Fibroblast of lung (primary cell): ENCODE measurements around the gene GALNT2. TPM values are rescaled to one million over a fixed set of nuclear protein-coding genes. Genes with fewer than 3 reads are reported as not detected.

Source experiments
- DNase-seq, 2 donors: peaks; one replicate each; pipeline versions ENCODE4 v3.0.0 to v3.0.0-alpha.2; 2010; ENCODE audit warnings: low read depth in 2 of 2
- H2AFZ ChIP-seq: 2 replicates; pipeline ENCODE4 v1.5.1; 2012; ENCODE audit warnings: low read length, control low read depth, inconsistent platforms
- H3K27ac ChIP-seq: 2 replicates; pipeline ENCODE4 v1.5.1; 2011; ENCODE audit warnings: low read length, control low read depth; ENCODE audit not compliant: insufficient read depth
- H3K27me3 ChIP-seq: 2 replicates; pipeline ENCODE4 v1.5.1; 2011; ENCODE audit warnings: mild to moderate bottlenecking, low read length; ENCODE audit not compliant: control insufficient read depth, insufficient read depth
- H3K36me3 ChIP-seq: 2 replicates; pipeline ENCODE4 v1.5.1; 2011; ENCODE audit warnings: low read length; ENCODE audit not compliant: control insufficient read depth, insufficient read depth
- H3K4me1 ChIP-seq: 2 replicates; pipeline ENCODE4 v1.5.1; 2011; ENCODE audit warnings: low read length; ENCODE audit not compliant: control insufficient read depth, insufficient read depth; ENCODE audit errors: extremely low read depth
- H3K4me2 ChIP-seq: 2 replicates; pipeline ENCODE4 v1.5.1; 2011; ENCODE audit warnings: low read length, control low read depth; ENCODE audit not compliant: insufficient read depth; ENCODE audit errors: extremely low read depth
- H3K4me3 ChIP-seq, 4 experiments: fragments of 200-600 bp in 1 of 4; sonication (generic) in 1 of 4; replicated peaks in 1 of 4; 2 replicates each; pipeline ENCODE4 v1.5.1; 2011 to 2016; ENCODE audit warnings: low read length in 4 of 4, low read depth in 3 of 4, mild to moderate bottlenecking in 3 of 4, control low read depth in 2 of 4, inconsistent platforms in 1 of 4, mixed read lengths in 1 of 4; ENCODE audit not compliant: insufficient read depth in 1 of 4; ENCODE audit errors: control extremely low read depth in 1 of 4
- H3K79me2 ChIP-seq: 2 replicates; pipeline ENCODE4 v1.5.1; 2012; ENCODE audit warnings: mild to moderate bottlenecking, low read length, inconsistent platforms; ENCODE audit not compliant: control insufficient read depth, insufficient read depth
- H3K9ac ChIP-seq: 2 replicates; pipeline ENCODE4 v1.5.1; 2011; ENCODE audit warnings: mild to moderate bottlenecking, low read length, control low read depth; ENCODE audit not compliant: insufficient read depth
- H3K9me3 ChIP-seq: 2 replicates; pipeline ENCODE4 v1.5.1; 2012; ENCODE audit warnings: low read depth, low read length; ENCODE audit not compliant: control insufficient read depth, insufficient read depth
- H4K20me1 ChIP-seq: 2 replicates; pipeline ENCODE4 v1.5.1; 2011; ENCODE audit warnings: low read length; ENCODE audit not compliant: control insufficient read depth, insufficient read depth; ENCODE audit errors: extremely low read depth
- EZH2 ChIP-seq: IDR thresholded peaks from 2 replicates; pipeline ENCODE4 v1.5.1; 2012; ENCODE audit warnings: low read length, control low read depth, mild to moderate bottlenecking; ENCODE audit errors: missing control alignments
- polyA plus RNA-seq, 2 donors: library from polyadenylated mRNA; depleted of rRNA in 1 of 2; stranded (reverse) in 1 of 2; unstranded in 1 of 2; fragments of >200 nt; gene quantifications; 2 replicates each; pipeline ENCODE4 v1.2.1, GENCODE V29; 2011 to 2012; ENCODE audit warnings: missing spikeins in 1 of 2
- total RNA-seq: library from RNA; depleted of rRNA; stranded (reverse); fragments of >200 nt; gene quantifications from 2 replicates; pipeline ENCODE4 v1.2.1, GENCODE V29; 2014
- TF ChIP-seq, protein P1 (sequence below), 2 donors: IDR thresholded peaks in 1 of 2; conservative IDR thresholded peaks in 1 of 2; 1 replicate in 1 of 2; 2 replicates in 1 of 2; pipeline ENCODE4 v1.5.1; 2011 to 2012; ENCODE audit warnings: low read length in 2 of 2, control low read depth in 1 of 2, inconsistent platforms in 1 of 2, low read depth in 1 of 2, mild to moderate bottlenecking in 1 of 2

Gene GALNT2
- total and polyA plus RNA-seq, 2 donors (not counting 1 experiment from before 2014, with no cell fraction given) = 106 to 115 TPM

DNA sequence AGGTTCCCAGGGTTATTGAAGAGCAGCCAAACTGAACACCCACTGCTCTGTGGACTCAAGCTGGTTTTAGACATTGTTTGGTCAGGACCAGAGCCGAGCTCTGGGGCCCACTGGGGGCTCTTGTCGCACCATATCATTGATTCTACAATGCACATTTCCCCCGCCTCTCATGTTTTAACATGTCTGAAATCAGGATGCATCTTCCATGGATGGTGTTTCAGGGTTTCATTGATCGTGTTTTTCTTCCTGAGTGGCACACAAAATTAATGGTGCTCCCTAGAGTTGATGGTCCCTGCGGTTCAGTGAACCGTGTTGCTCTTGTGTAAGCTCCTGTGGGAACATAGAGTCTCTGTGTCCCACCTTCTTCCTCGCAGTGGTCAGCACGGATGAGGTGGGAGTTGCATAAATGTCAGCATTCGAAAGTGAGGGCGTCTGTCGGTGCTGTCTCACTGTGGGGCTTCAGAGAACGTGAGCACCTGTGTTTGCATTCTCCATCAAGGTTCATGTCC, 38.3 kb downstream of the GALNT2 start:
- H3K4me2 ChIP-seq = peak overlapping the region; percentile 64
- H2AFZ ChIP-seq = no peak overlapping the region
- peaks cover 49% of the 10 kb centered on the region for H3K79me2 ChIP-seq
- peak overlapping the region; percentile 35 for H3K9ac ChIP-seq
- H4K20me1 ChIP-seq = no peaks in the 10 kb centered on the region
- peaks cover 36% of the 10 kb centered on the region for H3K4me1 ChIP-seq
- no peaks in the 10 kb centered on the region for H3K27me3 ChIP-seq
- peak overlapping the region; percentile 87 for H3K27ac ChIP-seq
- H3K4me3 ChIP-seq = peak overlapping the region in 2 of 4 experiments; percentile 8 to 25
- H3K9me3 ChIP-seq = no peaks in the 10 kb centered on the region
- DNase-seq = no peak
- no peak for TF ChIP-seq EZH2
- TF ChIP-seq, protein P1, sequence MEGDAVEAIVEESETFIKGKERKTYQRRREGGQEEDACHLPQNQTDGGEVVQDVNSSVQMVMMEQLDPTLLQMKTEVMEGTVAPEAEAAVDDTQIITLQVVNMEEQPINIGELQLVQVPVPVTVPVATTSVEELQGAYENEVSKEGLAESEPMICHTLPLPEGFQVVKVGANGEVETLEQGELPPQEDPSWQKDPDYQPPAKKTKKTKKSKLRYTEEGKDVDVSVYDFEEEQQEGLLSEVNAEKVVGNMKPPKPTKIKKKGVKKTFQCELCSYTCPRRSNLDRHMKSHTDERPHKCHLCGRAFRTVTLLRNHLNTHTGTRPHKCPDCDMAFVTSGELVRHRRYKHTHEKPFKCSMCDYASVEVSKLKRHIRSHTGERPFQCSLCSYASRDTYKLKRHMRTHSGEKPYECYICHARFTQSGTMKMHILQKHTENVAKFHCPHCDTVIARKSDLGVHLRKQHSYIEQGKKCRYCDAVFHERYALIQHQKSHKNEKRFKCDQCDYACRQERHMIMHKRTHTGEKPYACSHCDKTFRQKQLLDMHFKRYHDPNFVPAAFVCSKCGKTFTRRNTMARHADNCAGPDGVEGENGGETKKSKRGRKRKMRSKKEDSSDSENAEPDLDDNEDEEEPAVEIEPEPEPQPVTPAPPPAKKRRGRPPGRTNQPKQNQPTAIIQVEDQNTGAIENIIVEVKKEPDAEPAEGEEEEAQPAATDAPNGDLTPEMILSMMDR (conservative IDR thresholded peaks at IDR 0.05 in 1 of 2, IDR thresholded peaks at IDR 0.05 in 1 of 2; ENCODE audit: low read depth in 1 of 2, low read length in 2 of 2) = no peak
- H3K36me3 ChIP-seq = no peaks in the 10 kb centered on the region

DNA sequence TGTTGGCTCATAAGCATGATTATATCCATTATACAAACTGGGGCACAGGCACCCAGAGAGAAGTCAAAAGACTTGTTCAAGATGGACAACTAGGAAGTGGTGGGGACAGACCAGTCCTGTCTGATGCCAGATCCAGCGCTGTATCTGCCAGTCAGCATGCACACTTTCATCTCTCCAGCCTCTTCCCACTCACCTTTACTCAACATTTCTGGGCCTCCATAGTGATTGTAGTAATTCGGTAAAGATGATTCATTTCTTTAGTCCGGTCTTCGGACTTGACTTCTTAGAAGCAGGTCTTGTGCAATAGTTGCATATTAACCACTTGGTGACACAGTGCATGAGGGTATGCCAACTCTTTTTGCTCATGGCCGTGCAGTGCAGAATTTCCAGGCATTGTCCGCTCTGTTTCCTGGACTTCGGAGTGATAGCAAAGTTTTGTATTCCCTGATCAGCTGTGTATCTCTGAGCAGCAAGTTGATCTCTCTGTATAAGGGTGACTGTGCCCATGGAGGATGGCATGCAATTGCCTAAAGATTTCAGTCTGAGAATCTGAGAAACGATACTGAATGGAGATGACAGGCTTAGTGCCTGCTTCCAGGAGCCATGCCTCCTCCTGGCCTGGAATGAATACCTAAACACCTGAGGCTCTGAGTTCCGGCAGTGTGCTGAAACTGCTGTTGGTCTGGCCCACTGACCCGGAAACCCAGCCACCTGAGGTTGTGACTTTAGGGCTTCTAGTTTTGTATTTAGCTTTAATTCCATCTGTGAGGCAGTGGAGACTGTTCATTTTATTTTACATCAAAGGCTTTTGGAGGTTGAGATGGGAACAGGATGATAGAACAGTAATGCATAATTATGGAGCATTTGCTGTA, 39.0 kb downstream of the GALNT2 start:
- Histone ChIP-seq H3K4me2 (peak overlapping the region; percentile 64), H3K9ac (no peak overlapping the region), H3K36me3 (no peaks in the 10 kb centered on the region), H3K27ac (peak overlapping the region; percentile 87), H4K20me1 (no peaks in the 10 kb centered on the region), H3K27me3 (no peaks in the 10 kb centered on the region), H3K9me3 (no peaks in the 10 kb centered on the region), H2AFZ (no peak overlapping the region), H3K4me1 (peaks cover 36% of the 10 kb centered on the region), H3K79me2 (peaks cover 50% of the 10 kb centered on the region), H3K4me3 (no peak overlapping the region)
- no peak for TF ChIP-seq EZH2
- TF ChIP-seq, protein P1 (conservative IDR thresholded peaks at IDR 0.05 in 1 of 2, IDR thresholded peaks at IDR 0.05 in 1 of 2; ENCODE audit: low read depth in 1 of 2, low read length in 2 of 2) = no peak
- DNase-seq = peak; percentile 86 to 92

DNA sequence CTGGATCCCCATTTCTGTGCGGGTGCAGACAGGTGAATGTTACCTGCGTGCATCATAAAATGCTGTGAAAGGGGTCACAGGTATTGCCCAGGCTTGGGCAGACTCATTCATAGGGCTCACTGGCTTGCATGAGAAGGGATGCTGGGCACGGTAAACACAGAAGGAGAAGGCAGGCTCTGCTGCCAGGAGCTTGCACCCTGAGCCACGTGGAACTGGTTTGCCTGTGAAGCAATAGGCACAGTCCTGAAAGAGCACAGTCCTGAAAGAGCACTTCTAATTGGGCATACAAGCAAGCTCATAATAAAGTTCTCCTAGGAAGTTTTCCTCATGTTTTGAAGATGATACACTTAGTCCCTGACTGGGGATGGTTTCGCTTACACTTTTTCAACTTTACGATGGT, 40.9 kb downstream of the GALNT2 start:
- Histone ChIP-seq H3K27me3 (no peaks in the 10 kb centered on the region), H3K36me3 (no peaks in the 10 kb centered on the region), H3K9ac (no peak overlapping the region), H3K9me3 (no peaks in the 10 kb centered on the region), H3K4me1 (peaks cover 45% of the 10 kb centered on the region), H4K20me1 (no peaks in the 10 kb centered on the region), H3K4me2 (no peak overlapping the region), H3K79me2 (peaks cover 54% of the 10 kb centered on the region), H3K27ac (no peak overlapping the region), H3K4me3 (no peak overlapping the region), H2AFZ (no peak overlapping the region)
- DNase-seq = no peak
- TF ChIP-seq, protein P1 (conservative IDR thresholded peaks at IDR 0.05 in 1 of 2, IDR thresholded peaks at IDR 0.05 in 1 of 2; ENCODE audit: low read depth in 1 of 2, low read length in 2 of 2) = no peak
- no peak for TF ChIP-seq EZH2
